Smooth muscle cell (in vitro differentiated cells): ENCODE measurements around the gene HSPA1B. TPM values are rescaled to one million over a fixed set of nuclear protein-coding genes. Genes with fewer than 3 reads are reported as not detected.

Source experiments
- DNase-seq: peaks from one replicate; lab custom pipeline; 2025; ENCODE audit not compliant: unreplicated experiment; lab: John Stamatoyannopoulos, UW
- H2AFZ ChIP-seq: fragments of 200-600 bp; sonication (generic); 2 replicates; pipeline ENCODE4 v1.6.0; 2016; ENCODE audit warnings: antibody characterized with exemption, low read depth, mild to moderate bottlenecking
- H3F3A ChIP-seq: fragments of 200-600 bp; sonication (generic); 2 replicates; pipeline ENCODE4 v1.6.0; 2017; ENCODE audit warnings: antibody characterized with exemption, low read depth
- H3K27ac ChIP-seq: fragments of 200-600 bp; sonication (generic); 2 replicates; pipeline ENCODE4 v1.5.1; 2016; ENCODE audit warnings: low read depth, mild to moderate bottlenecking
- H3K27me3 ChIP-seq: fragments of 200-600 bp; sonication (generic); 2 replicates; pipeline ENCODE4 v1.6.1; 2016; ENCODE audit warnings: low read depth, mild to moderate bottlenecking
- H3K36me3 ChIP-seq: fragments of 200-600 bp; sonication (generic); 2 replicates; pipeline ENCODE4 v1.5.1; 2016; ENCODE audit warnings: low read depth
- H3K4me1 ChIP-seq: fragments of 200-600 bp; sonication (generic); 2 replicates; pipeline ENCODE4 v1.5.1; 2016; ENCODE audit warnings: low read depth
- H3K4me2 ChIP-seq: fragments of 200-600 bp; sonication (generic); 2 replicates; pipeline ENCODE4 v1.6.0; 2016; ENCODE audit warnings: mild to moderate bottlenecking
- H3K4me3 ChIP-seq: fragments of 200-600 bp; sonication (generic); 2 replicates; pipeline ENCODE4 v1.5.1; 2016; ENCODE audit warnings: mild to moderate bottlenecking
- H3K79me2 ChIP-seq: fragments of 200-600 bp; sonication (generic); 2 replicates; pipeline ENCODE4 v1.6.0; 2016; ENCODE audit warnings: low read depth, mild to moderate bottlenecking
- H3K9ac ChIP-seq: fragments of 200-600 bp; sonication (generic); 2 replicates; pipeline ENCODE4 v1.6.0; 2016; ENCODE audit warnings: low read depth
- H3K9me3 ChIP-seq: fragments of 200-600 bp; sonication (generic); replicated peaks from 2 replicates; pipeline ENCODE4 v1.5.1; 2016; ENCODE audit warnings: low read depth
- H4K20me1 ChIP-seq: fragments of 200-600 bp; sonication (generic); 2 replicates; pipeline ENCODE4 v1.6.0; 2016; ENCODE audit warnings: low read depth
- WGBS: methylation state at CpG from one replicate; pipeline ENCODE4 v1.1.7; 2016; ENCODE audit warnings: low lambda C conversion rate; 5-methylcytosine and 5-hydroxymethylcytosine counted together
- polyA plus RNA-seq: library from polyadenylated mRNA; unstranded; fragments of >200 nt; fragmentation: Nextera tagmentation; extraction: Ambion mirVana; gene quantifications from 2 replicates; pipeline ENCODE4 v1.2.1, GENCODE V29; 2016
- total RNA-seq: library from RNA; depleted of rRNA; stranded (reverse); fragments of >200 nt; gene quantifications from 2 replicates; pipeline ENCODE4 v1.2.3, GENCODE V29; 2014
- TF ChIP-seq, protein P1 (sequence below): fragments of 200-600 bp; sonication (generic); IDR thresholded peaks from 2 replicates; pipeline ENCODE4 v1.5.1; 2017; ENCODE audit warnings: borderline replicate concordance, mild to moderate bottlenecking, antibody characterized with exemption; ENCODE audit not compliant: insufficient read depth, poor library complexity, severe bottlenecking

Gene HSPA1B
- total and polyA plus RNA-seq, 2 experiments from 2014 or later, result 30.7 to 43.1 TPM

GRCh38 chr6:31779908-31780307 is 47.6 kb upstream of the HSPA1B start:
- H3F3A ChIP-seq, result peaks cover 11% of the 10 kb centered on the region
- no peak overlapping the region for H3K27ac ChIP-seq
- no peak overlapping the region for H3K9ac ChIP-seq
- no peaks in the 10 kb centered on the region for H3K79me2 ChIP-seq
- TF ChIP-seq, protein P1, sequence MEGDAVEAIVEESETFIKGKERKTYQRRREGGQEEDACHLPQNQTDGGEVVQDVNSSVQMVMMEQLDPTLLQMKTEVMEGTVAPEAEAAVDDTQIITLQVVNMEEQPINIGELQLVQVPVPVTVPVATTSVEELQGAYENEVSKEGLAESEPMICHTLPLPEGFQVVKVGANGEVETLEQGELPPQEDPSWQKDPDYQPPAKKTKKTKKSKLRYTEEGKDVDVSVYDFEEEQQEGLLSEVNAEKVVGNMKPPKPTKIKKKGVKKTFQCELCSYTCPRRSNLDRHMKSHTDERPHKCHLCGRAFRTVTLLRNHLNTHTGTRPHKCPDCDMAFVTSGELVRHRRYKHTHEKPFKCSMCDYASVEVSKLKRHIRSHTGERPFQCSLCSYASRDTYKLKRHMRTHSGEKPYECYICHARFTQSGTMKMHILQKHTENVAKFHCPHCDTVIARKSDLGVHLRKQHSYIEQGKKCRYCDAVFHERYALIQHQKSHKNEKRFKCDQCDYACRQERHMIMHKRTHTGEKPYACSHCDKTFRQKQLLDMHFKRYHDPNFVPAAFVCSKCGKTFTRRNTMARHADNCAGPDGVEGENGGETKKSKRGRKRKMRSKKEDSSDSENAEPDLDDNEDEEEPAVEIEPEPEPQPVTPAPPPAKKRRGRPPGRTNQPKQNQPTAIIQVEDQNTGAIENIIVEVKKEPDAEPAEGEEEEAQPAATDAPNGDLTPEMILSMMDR, result no peak
- no peaks in the 10 kb centered on the region for H3K9me3 ChIP-seq
- DNase-seq, result no peak
- H3K4me1 ChIP-seq, result peaks cover 8% of the 10 kb centered on the region
- no peak overlapping the region for H3K4me2 ChIP-seq
- no peak overlapping the region for H3K4me3 ChIP-seq
- no peak overlapping the region for H2AFZ ChIP-seq
- H3K27me3 ChIP-seq, result no peaks in the 10 kb centered on the region
- H4K20me1 ChIP-seq, result no peaks in the 10 kb centered on the region
- WGBS, result over 99% methylated on average over 10 of the region's 10 CpGs
- H3K36me3 ChIP-seq, result no peaks in the 10 kb centered on the region

DNA sequence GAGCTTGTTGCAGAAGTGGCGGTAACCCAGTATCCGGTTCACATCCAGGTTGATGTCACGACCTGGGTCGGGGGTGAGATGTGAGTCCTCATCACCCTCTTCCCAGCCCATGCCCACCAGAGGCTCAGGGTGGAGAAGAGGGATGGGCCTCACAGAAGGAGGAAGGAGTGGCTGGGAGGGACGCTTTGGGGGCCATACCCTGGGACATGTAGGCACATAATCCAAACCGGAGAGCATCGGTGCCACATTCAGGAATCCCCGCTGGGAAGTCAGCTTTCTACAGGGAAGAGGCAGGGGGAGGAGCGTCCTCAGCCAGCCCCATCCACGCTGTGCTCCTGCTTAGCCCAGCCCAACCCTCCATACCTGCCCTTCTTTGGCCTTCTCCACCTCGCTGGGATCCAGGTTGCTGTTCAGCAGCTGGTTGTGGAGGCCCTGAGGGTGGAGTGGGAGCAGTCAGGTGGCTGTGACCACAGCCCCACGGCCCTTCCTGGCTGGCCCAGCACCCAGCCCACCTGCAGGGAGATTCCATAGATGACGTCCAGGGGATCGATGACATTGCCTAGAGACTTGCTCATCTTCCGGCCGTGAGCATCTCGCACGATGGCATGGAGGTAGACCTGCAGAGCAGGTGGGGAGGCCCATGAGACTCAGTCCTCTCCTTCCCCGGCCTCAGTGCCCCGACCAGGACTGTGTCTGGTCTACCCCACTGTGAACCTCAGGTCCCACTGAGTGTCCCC is 46.9 kb upstream of the HSPA1B start:
- no peaks in the 10 kb centered on the region for H3K9me3 ChIP-seq
- H3K9ac ChIP-seq, result no peak overlapping the region
- TF ChIP-seq, protein P1, result no peak
- H3K27ac ChIP-seq, result no peak overlapping the region
- H3K36me3 ChIP-seq, result no peaks in the 10 kb centered on the region
- H3K79me2 ChIP-seq, result no peaks in the 10 kb centered on the region
- H3K4me1 ChIP-seq, result peaks cover 8% of the 10 kb centered on the region
- no peak overlapping the region for H3K4me3 ChIP-seq
- H3K4me2 ChIP-seq, result no peak overlapping the region
- H3K27me3 ChIP-seq, result no peaks in the 10 kb centered on the region
- WGBS, result 96% methylated on average over 20 of the region's 20 CpGs
- peaks cover 11% of the 10 kb centered on the region for H3F3A ChIP-seq
- H2AFZ ChIP-seq, result no peak overlapping the region
- H4K20me1 ChIP-seq, result no peaks in the 10 kb centered on the region
- no peak for DNase-seq

GRCh38 chr6:31781244-31782125 is 46.1 kb upstream of the HSPA1B start:
- Histone ChIP-seq H3F3A (peaks cover 11% of the 10 kb centered on the region), H3K4me2 (no peak overlapping the region), H3K9me3 (no peaks in the 10 kb centered on the region), H3K27ac (no peak overlapping the region), H3K4me1 (peaks cover 6% of the 10 kb centered on the region), H2AFZ (no peak overlapping the region), H3K36me3 (no peaks in the 10 kb centered on the region), H3K9ac (no peak overlapping the region), H3K27me3 (no peaks in the 10 kb centered on the region), H3K4me3 (no peak overlapping the region), H4K20me1 (no peaks in the 10 kb centered on the region), H3K79me2 (no peaks in the 10 kb centered on the region)
- TF ChIP-seq, protein P1, result no peak
- 98% methylated on average over 23 of the region's 23 CpGs for WGBS
- DNase-seq, result no peak
